DOHH2 (cell line): Measurements from ENCODE around the gene ERBB2.

Source experiments
- H3F3A ChIP-seq: fragments of 200-600 bp; sonication (generic), shearing (Covaris generic); 2 replicates; pipeline ENCODE4 v1.6.0; 2016; ENCODE audit warnings: antibody characterized with exemption, mild to moderate bottlenecking; ENCODE audit not compliant: control insufficient read depth, insufficient read depth
- H3K27ac ChIP-seq: fragments of 200-600 bp; sonication (generic); 2 replicates; pipeline ENCODE4 v1.5.1; 2014; ENCODE audit warnings: low read depth, mild to moderate bottlenecking, low read length, moderate library complexity
- H3K27me3 ChIP-seq: fragments of 200-600 bp; sonication (generic); 2 replicates; pipeline ENCODE4 v1.6.1; 2014; ENCODE audit warnings: mild to moderate bottlenecking, low read length, mixed read lengths; ENCODE audit not compliant: control insufficient read depth
- H3K36me3 ChIP-seq: fragments of 200-600 bp; sonication (generic); 2 replicates; pipeline ENCODE4 v1.6.1; 2014; ENCODE audit warnings: mild to moderate bottlenecking, low read length, moderate library complexity, mixed read lengths; ENCODE audit not compliant: control insufficient read depth
- H3K4me1 ChIP-seq: fragments of 200-600 bp; sonication (generic); 2 replicates; pipeline ENCODE4 v1.6.1; 2014; ENCODE audit warnings: mild to moderate bottlenecking, low read length, mixed read lengths; ENCODE audit not compliant: control insufficient read depth
- H3K4me2 ChIP-seq: fragments of 200-600 bp; sonication (generic); 2 replicates; pipeline ENCODE4 v1.6.0; 2014; ENCODE audit warnings: mild to moderate bottlenecking, low read length, moderate library complexity
- H3K4me3 ChIP-seq: fragments of 200-600 bp; sonication (generic); 2 replicates; pipeline ENCODE4 v1.5.1; 2014; ENCODE audit warnings: mild to moderate bottlenecking, low read length, mixed read lengths
- H3K79me2 ChIP-seq: fragments of 200-600 bp; sonication (generic); 2 replicates; pipeline ENCODE4 v1.6.1; 2014; ENCODE audit warnings: mild to moderate bottlenecking, low read length, mixed read lengths; ENCODE audit not compliant: control insufficient read depth
- H3K9me2 ChIP-seq: fragments of 200-600 bp; sonication (generic); replicated peaks from 2 replicates; pipeline ENCODE4 v1.6.1; 2014; ENCODE audit warnings: mild to moderate bottlenecking, low read length, mixed read lengths; ENCODE audit not compliant: control insufficient read depth
- H3K9me3 ChIP-seq: fragments of 200-600 bp; sonication (generic); 2 replicates; pipeline ENCODE4 v1.6.1; 2014; ENCODE audit warnings: antibody characterized with exemption, low read length, mixed read lengths; ENCODE audit not compliant: control insufficient read depth, insufficient read depth
- H4K20me1 ChIP-seq: fragments of 200-600 bp; sonication (generic); 2 replicates; pipeline ENCODE4 v1.6.0; 2014; ENCODE audit warnings: low read depth, mild to moderate bottlenecking, antibody characterized with exemption, low read length, moderate library complexity; ENCODE audit not compliant: control insufficient read depth, insufficient read depth
- CTCF ChIP-seq: fragments of 200-600 bp; sonication (generic); IDR thresholded peaks from one replicate; pipeline ENCODE4 v1.5.1; 2014; ENCODE audit warnings: antibody characterized with exemption, mild to moderate bottlenecking, low read depth, low read length; ENCODE audit not compliant: poor library complexity, severe bottlenecking
- EZH2phosphoT487 ChIP-seq: fragments of 200-600 bp; sonication (generic); IDR thresholded peaks from 2 replicates; pipeline ENCODE4 v1.6.1; 2017; ENCODE audit warnings: borderline replicate concordance, mild to moderate bottlenecking, antibody characterized with exemption, low read length, moderate library complexity, mixed read lengths

Gene ERBB2

GRCh38 chr17:39652587-39653315 lies 47.1 kb upstream of the ERBB2 start:
- H3K4me3 ChIP-seq = no peak overlapping the region
- peaks cover 11% of the 10 kb centered on the region for H3K79me2 ChIP-seq
- no peak overlapping the region for H3K27ac ChIP-seq

GRCh38 chr17:39653316-39653661 lies 46.6 kb upstream of the ERBB2 start:
- H3K27me3 ChIP-seq = no peaks in the 10 kb centered on the region
- TF ChIP-seq EZH2phosphoT487 (no peak), CTCF (no peak)
- peaks cover under 1% of the 10 kb centered on the region for H3K4me1 ChIP-seq
- H3K9me3 ChIP-seq = no peaks in the 10 kb centered on the region
- H3K27ac ChIP-seq = no peak overlapping the region
- H4K20me1 ChIP-seq = no peaks in the 10 kb centered on the region
- peaks cover 11% of the 10 kb centered on the region for H3K79me2 ChIP-seq
- H3F3A ChIP-seq = no peaks in the 10 kb centered on the region
- H3K36me3 ChIP-seq = peaks cover 5% of the 10 kb centered on the region
- H3K4me3 ChIP-seq = no peak overlapping the region
- no peaks in the 10 kb centered on the region for H3K9me2 ChIP-seq
- no peak overlapping the region for H3K4me2 ChIP-seq

More at GRCh38 chr17:39652587-39653315, 47.1 kb upstream of the ERBB2 start:
- Histone ChIP-seq H3K27me3 (no peaks in the 10 kb centered on the region), H3K4me1 (no peaks in the 10 kb centered on the region; the same call in 1 of the 2 replicates), H3K9me3 (no peaks in the 10 kb centered on the region), H3K4me2 (no peak overlapping the region), H4K20me1 (no peaks in the 10 kb centered on the region), H3F3A (no peaks in the 10 kb centered on the region), H3K9me2 (no peaks in the 10 kb centered on the region), H3K36me3 (peaks cover 4% of the 10 kb centered on the region; the same call in 1 of the 2 replicates)
- TF ChIP-seq EZH2phosphoT487 (no peak), CTCF (no peak)

GRCh38 chr17:39653662-39654331 lies 46.1 kb upstream of the ERBB2 start:
- Histone ChIP-seq H3K79me2 (peaks cover 8% of the 10 kb centered on the region), H4K20me1 (no peaks in the 10 kb centered on the region), H3K36me3 (peaks cover 10% of the 10 kb centered on the region), H3K27ac (no peak overlapping the region), H3K9me3 (no peaks in the 10 kb centered on the region), H3F3A (no peaks in the 10 kb centered on the region), H3K27me3 (no peaks in the 10 kb centered on the region), H3K4me2 (no peak overlapping the region), H3K4me3 (no peak overlapping the region), H3K9me2 (no peaks in the 10 kb centered on the region), H3K4me1 (peaks cover 6% of the 10 kb centered on the region)
- TF ChIP-seq CTCF = peak; percentile 99
- TF ChIP-seq EZH2phosphoT487 = no peak
